Measurements from ENCODE around the gene LHFPL4. TPM values are rescaled to one million over a fixed set of nuclear protein-coding genes. Genes with fewer than 3 reads are reported as not detected.
"Not testable (repeated sequence)": the region's sequence is repeated elsewhere in the genome, so short reads cannot be mapped to it uniquely, and the experiment has no call there.

LHFPL4 gene
- total RNA-seq, 2 experiments from 2014 or later, result not detected

- ChIA-PET CTCF (no interaction called here), POLR2A (no interaction called here)
Observed at GRCh38 chr3:9548991-9549390, 4.6 kb downstream of the LHFPL4 start.

GRCh38 chr3:9542182-9542581, 11.4 kb downstream of the LHFPL4 start:
- CTCF ChIA-PET, result no interaction called here
- POLR2A ChIA-PET, result no interaction called here

- CTCF ChIA-PET, result no interaction called here
- POLR2A ChIA-PET, result no interaction called here
Observed at GRCh38 chr3:9536212-9536611, 17.4 kb downstream of the LHFPL4 start.

GRCh38 chr3:9534429-9534828, 19.2 kb downstream of the LHFPL4 start:
- ChIA-PET POLR2A (no interaction called here), CTCF (no interaction called here)

GRCh38 chr3:9525078-9525477, 28.5 kb downstream of the LHFPL4 start:
- POLR2A ChIA-PET, result no interaction called here
- CTCF ChIA-PET, result no interaction called here

- CTCF ChIA-PET, result no interaction called here
Observed at GRCh38 chr3:9514956-9515355, 38.7 kb downstream of the LHFPL4 start.

GRCh38 chr3:9514306-9514705, 39.3 kb downstream of the LHFPL4 start:
- ChIA-PET CTCF (no interaction called here), POLR2A (no interaction called here)

More at GRCh38 chr3:9514956-9515355, 38.7 kb downstream of the LHFPL4 start:
- POLR2A ChIA-PET, result no interaction called here

GRCh38 chr3:9512456-9513045, 41.1 kb downstream of the LHFPL4 start:
- ChIA-PET POLR2A (no interaction called here), CTCF (no interaction called here)

- POLR2A ChIA-PET, result no interaction called here
Observed at GRCh38 chr3:9508781-9509180, 44.8 kb downstream of the LHFPL4 start.

GRCh38 chr3:9507586-9508578, 45.7 kb downstream of the LHFPL4 start:
- POLR2A ChIA-PET, result no interaction called here
- CTCF ChIA-PET, result no interaction called here

More at GRCh38 chr3:9508781-9509180, 44.8 kb downstream of the LHFPL4 start:
- CTCF ChIA-PET, result interaction anchor here (0.7 kb wide), 1 partner anchor 169 kb away, joined by 3 read pairs; no protein-coding TSS in a partner anchor

- ChIA-PET CTCF (interaction anchor here (0.6 to 1.4 kb wide), 6 partner anchors 8 to 238 kb away, joined by 3 to 4 read pairs (median 3); partner anchors contain the start of gene MTMR14), POLR2A (no interaction called here)
Observed at GRCh38 chr3:9503283-9503682, 50.3 kb downstream of the LHFPL4 start.

GRCh38 chr3:9501226-9501625, 52.4 kb downstream of the LHFPL4 start:
- CTCF ChIA-PET, result interaction anchor here (0.8 kb wide), 1 partner anchor 52 kb away, joined by 3 read pairs; the partner anchor contains the start of gene LHFPL4
- POLR2A ChIA-PET, result no interaction called here

GRCh38 chr3:9500108-9501050, 53.2 kb downstream of the LHFPL4 start:
- ChIA-PET CTCF (interaction anchor here (0.6 to 0.8 kb wide), 3 partner anchors 53 to 470 kb away, joined by 3 read pairs; partner anchors contain the start of gene LHFPL4), POLR2A (no interaction called here)

- POLR2A ChIA-PET, result no interaction called here
Observed at GRCh38 chr3:9499455-9500107, 54.0 kb downstream of the LHFPL4 start.

GRCh38 chr3:9498781-9499180, 54.8 kb downstream of the LHFPL4 start:
- POLR2A ChIA-PET, result no interaction called here
- CTCF ChIA-PET, result interaction anchor here (0.6 kb wide), 1 partner anchor 11 kb away, joined by 3 read pairs; no protein-coding TSS in a partner anchor

More at GRCh38 chr3:9499455-9500107, 54.0 kb downstream of the LHFPL4 start:
- CTCF ChIA-PET, result interaction anchor here (0.6 kb wide), 2 partner anchors 220 to 471 kb away, joined by 3 read pairs; no protein-coding TSS in a partner anchor

- ChIA-PET CTCF (interaction anchor here (0.6 kb wide), 1 partner anchor 12 kb away, joined by 3 read pairs; no protein-coding TSS in a partner anchor), POLR2A (no interaction called here)
Observed at GRCh38 chr3:9497821-9498565, 55.6 kb downstream of the LHFPL4 start.

GRCh38 chr3:9496893-9497292, 56.7 kb downstream of the LHFPL4 start:
- ChIA-PET CTCF (no interaction called here), POLR2A (no interaction called here)

GRCh38 chr3:9494036-9494435, 59.6 kb downstream of the LHFPL4 start:
- CTCF ChIA-PET, result interaction anchor here (0.7 kb wide), 1 partner anchor 131 kb away, joined by 5 read pairs; no protein-coding TSS in a partner anchor
- POLR2A ChIA-PET, result not testable (repeated sequence)
